ENCODE data around the gene DNAJC13.
A peak's percentile ranks its signal among the peaks of the same experiment; 100 is the strongest.
"Not testable (repeated sequence)": the region's sequence is repeated elsewhere in the genome, so short reads cannot be mapped to it uniquely, and the experiment has no call there.

Gene DNAJC13

GRCh38 chr3:132416807-132417694, at the start of gene DNAJC13:
DNAJC13 (plus strand) TSS chr3:132417502; CDS start chr3:132434551, 17,049 bp downstream.
- H3K27me3 Mint-ChIP-seq: no peaks in the 10 kb centered on the region
- no peaks in the 10 kb centered on the region for H3K9me3 Mint-ChIP-seq
- peak within 1 kb of the TSS; percentile 99 for H3K4me3 Mint-ChIP-seq
- H3K36me3 Mint-ChIP-seq: peaks cover 5% of the 10 kb centered on the region
- peak within 1 kb of the TSS; percentile 97 for H3K27ac Mint-ChIP-seq
- peak; percentile 90 for ATAC-seq (ENCODE audit: low read depth)
- peak; percentile 83 to 89 for DNase-seq (ENCODE audit: low spot score in 2 of 2)
- H3K4me1 Mint-ChIP-seq: peaks cover 24% of the 10 kb centered on the region

DNA sequence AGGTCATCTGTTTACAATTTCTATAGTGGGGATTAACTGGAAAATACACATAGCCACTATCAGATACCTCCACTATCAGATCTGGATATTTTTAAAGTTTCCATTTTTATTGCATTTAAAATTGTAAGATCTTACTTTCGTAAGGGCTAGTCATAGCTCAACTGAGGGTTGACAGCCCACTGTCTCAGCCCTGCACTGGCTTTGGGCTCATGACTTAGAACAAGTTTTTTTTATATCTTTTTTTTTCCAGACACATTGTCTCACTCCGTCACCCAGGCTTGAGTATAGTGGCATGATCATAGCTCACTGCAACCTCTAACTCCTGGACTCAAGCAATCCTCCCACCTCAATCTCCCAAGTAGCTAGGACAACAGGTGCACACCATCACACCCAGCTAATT, 48.8 kb upstream of the DNAJC13 start:
- no peaks in the 10 kb centered on the region for H3K9me3 Mint-ChIP-seq
- no peaks in the 10 kb centered on the region for H3K4me1 Mint-ChIP-seq
- no peak for ATAC-seq (ENCODE audit: low read depth)
- no peak for DNase-seq (ENCODE audit: low spot score in 2 of 2)
- H3K27me3 Mint-ChIP-seq: no peaks in the 10 kb centered on the region
- H3K36me3 Mint-ChIP-seq: no peaks in the 10 kb centered on the region
- H3K4me3 Mint-ChIP-seq: no peak overlapping the region
- H3K27ac Mint-ChIP-seq: no peak overlapping the region

GRCh38 chr3:132368962-132369361, 48.3 kb upstream of the DNAJC13 start:
- Mint-ChIP-seq H3K4me3 (no peak overlapping the region), H3K27me3 (no peaks in the 10 kb centered on the region), H3K9me3 (no peaks in the 10 kb centered on the region), H3K36me3 (no peaks in the 10 kb centered on the region), H3K4me1 (no peaks in the 10 kb centered on the region), H3K27ac (no peak overlapping the region)
- DNase-seq (ENCODE audit: low spot score in 2 of 2) (no peak), ATAC-seq (ENCODE audit: low read depth) (no peak)

DNA sequence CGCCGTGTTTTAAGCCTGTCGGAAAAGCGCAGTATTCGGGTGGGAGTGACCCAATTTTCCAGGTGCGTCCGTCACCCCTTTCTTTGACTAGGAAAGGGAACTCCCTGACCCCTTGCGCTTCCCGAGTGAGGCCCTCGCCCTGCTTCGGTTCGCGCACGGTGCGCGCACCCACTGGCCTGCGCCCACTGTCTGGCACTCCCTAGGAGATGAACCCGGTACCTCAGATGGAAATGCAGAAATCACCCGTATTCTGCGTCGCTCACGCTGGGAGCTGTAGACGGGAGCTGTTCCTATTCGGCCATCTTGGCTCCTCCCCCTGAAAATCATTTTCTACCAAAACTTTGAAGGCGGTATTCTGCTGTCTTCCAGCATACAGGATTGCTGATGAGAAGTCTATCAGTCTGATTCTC, 40.4 kb upstream of the DNAJC13 start:
- not testable (repeated sequence) for H3K36me3 Mint-ChIP-seq; H3K27me3 Mint-ChIP-seq; DNase-seq (ENCODE audit: low spot score in 2 of 2); H3K9me3 Mint-ChIP-seq; H3K4me1 Mint-ChIP-seq; ATAC-seq (ENCODE audit: low read depth); H3K27ac Mint-ChIP-seq
- H3K4me3 Mint-ChIP-seq: peak overlapping the region; percentile 41

GRCh38 chr3:132378048-132378762, 39.1 kb upstream of the DNAJC13 start:
- Mint-ChIP-seq H3K27ac (no peak overlapping the region), H3K9me3 (no peaks in the 10 kb centered on the region), H3K4me1 (peaks cover 7% of the 10 kb centered on the region), H3K36me3 (no peaks in the 10 kb centered on the region), H3K27me3 (peaks cover 1% of the 10 kb centered on the region), H3K4me3 (no peak overlapping the region)
- ATAC-seq (ENCODE audit: low read depth) (no peak), DNase-seq (ENCODE audit: low spot score in 2 of 2) (no peak)

DNA sequence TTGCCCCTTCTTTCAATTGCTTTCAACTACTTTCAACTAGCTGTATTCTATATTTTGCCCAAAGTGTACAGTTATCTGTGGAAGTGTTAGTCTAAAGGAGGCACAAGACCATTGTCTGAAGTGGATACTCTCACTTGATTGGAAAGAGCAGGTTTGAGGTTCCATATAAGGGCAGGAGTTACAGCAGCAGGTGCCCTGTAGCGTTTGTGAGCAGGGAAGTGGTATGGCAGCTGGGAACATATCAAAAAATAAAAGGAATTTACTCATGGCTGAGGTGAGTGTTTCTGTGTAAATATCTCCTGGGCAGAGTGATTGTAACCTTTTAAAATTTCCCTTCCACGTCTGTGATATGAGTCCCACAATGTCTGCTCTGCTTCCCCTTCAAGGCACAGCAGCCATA, 38.5 kb upstream of the DNAJC13 start:
- DNase-seq (ENCODE audit: low spot score in 2 of 2) (no peak), ATAC-seq (ENCODE audit: low read depth) (no peak)
- Mint-ChIP-seq H3K4me3 (no peak overlapping the region), H3K27ac (no peak overlapping the region), H3K27me3 (peaks cover 1% of the 10 kb centered on the region), H3K9me3 (no peaks in the 10 kb centered on the region), H3K4me1 (peaks cover 7% of the 10 kb centered on the region), H3K36me3 (no peaks in the 10 kb centered on the region)

GRCh38 chr3:132380920-132381319, 36.4 kb upstream of the DNAJC13 start:
- no peak for ATAC-seq (ENCODE audit: low read depth)
- no peak overlapping the region for H3K4me3 Mint-ChIP-seq
- peaks cover 7% of the 10 kb centered on the region for H3K4me1 Mint-ChIP-seq
- peaks cover 3% of the 10 kb centered on the region for H3K27me3 Mint-ChIP-seq
- DNase-seq (ENCODE audit: low spot score in 2 of 2): no peak
- no peaks in the 10 kb centered on the region for H3K36me3 Mint-ChIP-seq
- H3K27ac Mint-ChIP-seq: no peak overlapping the region
- no peaks in the 10 kb centered on the region for H3K9me3 Mint-ChIP-seq

GRCh38 chr3:132381348-132381944, 35.9 kb upstream of the DNAJC13 start:
- Mint-ChIP-seq H3K4me1 (peaks cover 7% of the 10 kb centered on the region), H3K9me3 (no peaks in the 10 kb centered on the region), H3K27ac (no peak overlapping the region), H3K4me3 (no peak overlapping the region), H3K27me3 (peaks cover 3% of the 10 kb centered on the region), H3K36me3 (no peaks in the 10 kb centered on the region)
- DNase-seq (ENCODE audit: low spot score in 2 of 2) (no peak), ATAC-seq (ENCODE audit: low read depth) (no peak)

DNA sequence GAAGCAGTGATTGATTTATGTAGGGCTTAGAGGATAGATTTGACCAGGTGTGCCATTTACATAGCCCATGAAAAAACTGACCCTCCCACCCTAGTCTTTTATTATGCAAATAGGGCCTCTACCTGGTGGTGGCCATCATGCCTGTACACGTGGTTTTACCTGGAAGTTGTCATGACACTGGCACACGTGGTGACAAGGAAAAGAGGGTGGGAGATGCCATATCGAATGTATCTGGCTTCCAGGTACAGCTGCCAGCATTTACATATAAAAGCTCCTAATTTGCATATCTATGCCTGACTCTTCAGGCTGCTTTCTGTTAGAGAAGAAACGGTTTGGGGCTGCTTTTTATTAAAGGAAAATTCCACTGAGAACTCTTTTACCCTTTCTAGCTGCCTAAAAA, 35.0 kb upstream of the DNAJC13 start:
- no peak overlapping the region for H3K4me3 Mint-ChIP-seq
- DNase-seq (ENCODE audit: low spot score in 2 of 2) (no peak), ATAC-seq (ENCODE audit: low read depth) (no peak)
- H3K4me1 Mint-ChIP-seq: peaks cover 7% of the 10 kb centered on the region
- no peak overlapping the region for H3K27ac Mint-ChIP-seq
- no peaks in the 10 kb centered on the region for H3K36me3 Mint-ChIP-seq
- peaks cover 3% of the 10 kb centered on the region for H3K27me3 Mint-ChIP-seq
- no peaks in the 10 kb centered on the region for H3K9me3 Mint-ChIP-seq

DNA sequence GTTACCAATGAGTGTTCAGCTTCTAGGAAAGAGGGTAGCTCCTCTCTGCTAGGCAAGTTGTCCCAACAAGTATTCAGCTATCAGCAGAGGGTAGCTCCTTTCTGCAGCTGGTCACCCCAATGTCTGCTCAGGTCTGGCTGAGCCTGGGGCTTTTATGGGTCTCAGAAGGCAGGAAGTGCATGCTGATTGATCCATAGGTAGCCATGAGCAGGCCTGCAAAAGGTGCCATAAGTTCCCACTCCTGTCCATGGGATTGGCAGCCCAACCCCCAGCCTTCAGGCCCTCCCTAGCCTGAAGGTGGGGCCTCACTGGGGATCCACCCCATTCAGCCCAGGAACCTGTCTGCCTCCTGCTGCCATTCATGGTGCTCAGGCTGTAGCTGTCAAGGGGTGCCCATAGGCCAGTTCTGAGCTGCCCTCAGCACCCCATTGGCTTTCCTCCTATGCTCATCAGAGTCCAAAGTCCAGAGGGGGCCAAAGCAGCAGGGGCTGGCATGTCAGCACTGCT, 34.6 kb upstream of the DNAJC13 start:
- Mint-ChIP-seq H3K36me3 (no peaks in the 10 kb centered on the region), H3K27ac (no peak overlapping the region), H3K9me3 (no peaks in the 10 kb centered on the region), H3K4me3 (no peak overlapping the region), H3K27me3 (peaks cover 3% of the 10 kb centered on the region), H3K4me1 (peaks cover 7% of the 10 kb centered on the region)
- DNase-seq (ENCODE audit: low spot score in 2 of 2): no peak
- no peak for ATAC-seq (ENCODE audit: low read depth)

- Mint-ChIP-seq H3K9me3 (no peaks in the 10 kb centered on the region), H3K27me3 (peaks cover 2% of the 10 kb centered on the region), H3K36me3 (no peaks in the 10 kb centered on the region), H3K4me3 (no peak overlapping the region), H3K4me1 (peaks cover under 1% of the 10 kb centered on the region), H3K27ac (no peak overlapping the region)
- DNase-seq (ENCODE audit: low spot score in 2 of 2) (no peak), ATAC-seq (ENCODE audit: low read depth) (no peak)
Measured at GRCh38 chr3:132386259-132386658, 31.0 kb upstream of the DNAJC13 start.

DNA sequence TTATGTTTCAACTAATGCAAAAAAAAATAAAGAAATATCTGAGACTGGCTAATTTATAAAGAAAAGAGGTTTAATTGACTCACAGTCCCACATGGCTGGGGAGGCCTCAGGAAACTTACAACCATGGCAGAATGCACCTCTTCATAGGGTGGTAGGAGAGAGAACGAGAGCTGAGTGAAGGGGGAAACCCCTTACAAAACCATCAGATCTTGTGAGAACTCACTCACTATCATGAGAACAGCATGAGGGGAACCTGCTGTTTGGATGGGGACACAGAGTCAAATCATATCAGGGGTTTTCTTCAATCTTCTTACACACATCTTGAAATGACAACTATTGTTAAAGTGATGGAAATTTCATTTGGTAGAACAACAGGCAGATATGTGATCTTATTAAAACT, 24.6 kb upstream of the DNAJC13 start:
- not testable (repeated sequence) for H3K36me3 Mint-ChIP-seq; H3K4me3 Mint-ChIP-seq; H3K27ac Mint-ChIP-seq; ATAC-seq (ENCODE audit: low read depth); H3K27me3 Mint-ChIP-seq; DNase-seq (ENCODE audit: low spot score in 2 of 2); H3K4me1 Mint-ChIP-seq; H3K9me3 Mint-ChIP-seq

- Mint-ChIP-seq H3K27me3 (no peaks in the 10 kb centered on the region), H3K9me3 (peaks cover 2% of the 10 kb centered on the region), H3K4me1 (no peaks in the 10 kb centered on the region), H3K36me3 (no peaks in the 10 kb centered on the region), H3K27ac (no peak overlapping the region), H3K4me3 (no peak overlapping the region)
- DNase-seq (ENCODE audit: low spot score in 2 of 2): no peak
- no peak for ATAC-seq (ENCODE audit: low read depth)
Measured at GRCh38 chr3:132394320-132394719, 23.0 kb upstream of the DNAJC13 start.

GRCh38 chr3:132395126-132395525, 22.2 kb upstream of the DNAJC13 start:
- Mint-ChIP-seq H3K9me3 (peaks cover 2% of the 10 kb centered on the region), H3K36me3 (no peaks in the 10 kb centered on the region), H3K4me3 (no peak overlapping the region), H3K27me3 (no peaks in the 10 kb centered on the region), H3K27ac (no peak overlapping the region), H3K4me1 (no peaks in the 10 kb centered on the region)
- DNase-seq (ENCODE audit: low spot score in 2 of 2) (no peak), ATAC-seq (ENCODE audit: low read depth) (no peak)

All from memory B cell (primary cell).